GM12892 (cell line): ENCODE results near the gene CCDC57.
"Not testable (repeated sequence)": the region's sequence is repeated elsewhere in the genome, so short reads cannot be mapped to it uniquely, and the experiment has no call there.

Experiments
- DNase-seq: peaks from one replicate; pipeline ENCODE4 v3.0.0; 2011; ENCODE audit not compliant: insufficient read length
- FAIRE-seq: peaks from 2 replicates; lab custom pipeline; 2011; peaks lifted over from hg19 to GRCh38; lab: Jason Lieb, UNC
- POLR2A ChIP-seq: IDR thresholded peaks from 2 replicates; pipeline ENCODE4 v1.6.1; 2011; ENCODE audit warnings: low read depth, low read length, control low read depth
- POLR2AphosphoS5 ChIP-seq: IDR thresholded peaks from 2 replicates; pipeline ENCODE4 v1.6.1; 2011; ENCODE audit warnings: low read depth, low read length, control low read depth
- TAF1 ChIP-seq: IDR thresholded peaks from 2 replicates; pipeline ENCODE4 v1.6.1; 2011; ENCODE audit warnings: low read depth, mild to moderate bottlenecking, control low read depth, low read length, borderline replicate concordance

The CCDC57 gene

DNA sequence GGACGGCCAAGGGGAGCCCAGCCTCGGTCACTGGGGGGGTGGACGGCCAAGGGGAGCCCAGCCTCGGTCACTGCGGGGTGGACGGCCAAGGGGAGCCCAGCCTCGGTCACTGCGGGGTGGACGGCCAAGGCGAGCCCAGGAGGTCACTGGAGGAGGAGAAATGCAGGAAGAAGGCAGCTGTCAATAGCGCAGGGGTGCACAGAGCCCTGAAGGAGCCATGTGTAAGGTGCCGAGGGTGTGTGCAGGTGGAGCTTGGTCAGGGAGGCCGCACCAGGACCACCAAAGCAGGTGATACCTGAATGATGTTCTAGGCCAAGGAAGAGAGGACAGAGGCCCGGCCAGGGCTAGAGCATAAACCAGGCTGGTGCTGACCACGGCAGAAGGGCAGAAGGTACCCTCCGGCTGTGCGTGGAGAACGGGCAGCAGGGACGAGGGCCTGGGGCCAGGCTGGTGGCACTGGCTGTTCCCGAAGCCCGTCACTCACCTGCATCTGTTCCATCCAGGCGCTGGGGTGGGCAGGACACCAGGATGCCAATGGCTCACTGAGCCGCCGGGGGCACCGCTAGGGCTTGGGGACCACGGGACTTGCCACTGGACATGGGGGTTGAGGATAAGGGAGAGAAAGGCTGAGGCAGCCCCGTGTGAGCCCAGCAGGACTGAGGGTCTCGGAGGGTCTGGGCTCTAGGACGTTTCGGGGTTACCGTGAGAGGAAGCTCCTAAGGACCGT, 5.9 kb upstream of the CCDC57 start:
- no peak for FAIRE-seq
- TF ChIP-seq POLR2AphosphoS5, result no peak
- TF ChIP-seq POLR2A, result no peak
- no peak for TF ChIP-seq TAF1
- no peak for DNase-seq

- DNase-seq (no peak), FAIRE-seq (no peak)
- TF ChIP-seq TAF1 (no peak), POLR2AphosphoS5 (no peak), POLR2A (no peak)
These were observed 5.0 kb upstream of the CCDC57 start for GRCh38 chr17:82217530-82218204.

GRCh38 chr17:82217120-82217529, 4.5 kb upstream of the CCDC57 start:
- no peak for DNase-seq
- FAIRE-seq, result no peak
- TF ChIP-seq TAF1 (no peak), POLR2AphosphoS5 (no peak), POLR2A (no peak)

- no peak for TF ChIP-seq TAF1
- TF ChIP-seq POLR2A, result no peak
- TF ChIP-seq POLR2AphosphoS5, result no peak
- DNase-seq (peak; percentile 58), FAIRE-seq (peak; percentile 88)
These were observed 3.9 kb upstream of the CCDC57 start for GRCh38 chr17:82216301-82217119.

- DNase-seq (no peak), FAIRE-seq (no peak)
- no peak for TF ChIP-seq TAF1
- TF ChIP-seq POLR2AphosphoS5, result no peak
- TF ChIP-seq POLR2A, result no peak
These were observed 3.3 kb upstream of the CCDC57 start for GRCh38 chr17:82215972-82216300.

DNA sequence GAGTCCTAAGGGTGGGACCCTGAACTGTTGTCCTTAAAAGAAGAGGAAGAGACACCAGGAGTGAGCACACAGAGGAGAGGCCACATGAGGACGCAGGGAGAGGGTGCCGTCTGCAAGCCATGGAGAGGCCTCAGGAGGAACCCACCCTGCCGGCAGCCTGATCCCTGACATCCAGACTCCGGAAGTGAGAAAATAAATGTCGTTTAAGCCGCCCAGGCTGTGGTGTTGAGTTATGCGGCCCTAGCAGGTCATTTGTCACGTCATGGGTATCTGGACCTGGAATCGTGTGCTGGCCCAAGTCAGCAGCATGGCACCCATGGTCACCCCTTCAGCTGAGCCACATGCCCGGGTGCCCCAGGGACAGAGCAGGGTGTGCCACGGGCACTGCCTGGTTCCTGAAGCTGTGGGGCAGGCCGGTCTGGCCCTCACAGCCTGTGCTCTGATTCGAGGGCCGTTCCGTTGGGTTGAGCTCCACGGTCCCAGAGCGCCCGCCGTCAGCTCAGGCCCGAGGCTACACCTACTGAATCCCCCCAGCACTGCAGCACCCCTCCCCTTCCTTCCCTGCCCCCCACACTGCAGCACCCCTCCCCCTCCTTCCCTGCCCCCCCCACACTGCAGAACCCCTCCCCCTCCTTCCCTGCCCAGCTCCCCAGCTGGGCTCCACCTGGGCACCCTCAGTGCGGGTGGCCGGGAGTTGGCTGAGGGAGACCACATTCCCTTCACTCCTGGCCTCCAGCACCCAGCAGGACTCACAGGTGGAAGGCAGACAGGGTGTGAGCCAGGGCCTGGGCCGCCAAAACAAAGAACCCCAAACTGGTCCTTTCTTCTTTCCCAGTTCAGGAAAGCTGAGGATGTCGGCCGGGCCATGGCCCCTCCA, 2.7 kb upstream of the CCDC57 start:
- FAIRE-seq (no peak), DNase-seq (no peak)
- TF ChIP-seq POLR2AphosphoS5 (no peak), TAF1 (no peak), POLR2A (no peak)

DNA sequence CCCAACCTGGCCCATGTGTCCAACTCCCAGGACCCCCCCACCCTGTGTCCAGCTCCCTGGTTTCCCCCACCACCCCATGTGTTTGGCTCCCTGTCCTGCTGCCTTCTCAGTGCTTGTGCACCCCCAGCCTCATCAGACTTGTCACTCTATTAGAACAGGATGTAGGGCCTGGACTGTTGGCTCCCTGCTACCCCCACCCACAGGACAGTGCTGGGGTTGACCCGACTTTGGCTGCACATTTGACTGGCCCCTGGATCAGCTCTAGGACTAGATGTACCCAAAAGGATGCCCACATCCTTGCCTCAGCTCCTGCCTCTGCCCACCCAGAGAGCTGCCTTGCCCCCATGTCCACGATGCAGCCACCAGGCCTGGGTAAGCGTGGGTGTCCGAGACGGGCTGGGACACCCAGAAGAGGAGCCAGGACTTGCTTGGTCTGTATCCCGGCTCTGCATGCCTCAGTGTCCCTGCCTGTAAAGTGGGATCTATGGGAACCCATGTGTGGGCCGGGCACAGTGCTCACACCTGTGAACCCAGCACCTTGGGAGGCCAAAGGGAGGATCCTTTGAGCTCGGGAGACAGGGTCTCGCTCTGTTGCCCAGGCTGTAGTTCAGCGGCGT, 1.5 kb upstream of the CCDC57 start:
- TF ChIP-seq POLR2A, result no peak
- no peak for TF ChIP-seq TAF1
- TF ChIP-seq POLR2AphosphoS5, result no peak
- DNase-seq (no peak), FAIRE-seq (no peak)

GRCh38 chr17:82213251-82214011, 789 bp upstream of the CCDC57 start:
- TF ChIP-seq POLR2A (no peak), POLR2AphosphoS5 (no peak), TAF1 (no peak)
- peak; percentile 67 for FAIRE-seq

GRCh38 chr17:82210655-82211054, 2.0 kb downstream of the CCDC57 start:
- not testable (repeated sequence) for DNase-seq, FAIRE-seq

More at GRCh38 chr17:82213251-82214011, 789 bp upstream of the CCDC57 start:
- peak; percentile 59 for DNase-seq

DNA sequence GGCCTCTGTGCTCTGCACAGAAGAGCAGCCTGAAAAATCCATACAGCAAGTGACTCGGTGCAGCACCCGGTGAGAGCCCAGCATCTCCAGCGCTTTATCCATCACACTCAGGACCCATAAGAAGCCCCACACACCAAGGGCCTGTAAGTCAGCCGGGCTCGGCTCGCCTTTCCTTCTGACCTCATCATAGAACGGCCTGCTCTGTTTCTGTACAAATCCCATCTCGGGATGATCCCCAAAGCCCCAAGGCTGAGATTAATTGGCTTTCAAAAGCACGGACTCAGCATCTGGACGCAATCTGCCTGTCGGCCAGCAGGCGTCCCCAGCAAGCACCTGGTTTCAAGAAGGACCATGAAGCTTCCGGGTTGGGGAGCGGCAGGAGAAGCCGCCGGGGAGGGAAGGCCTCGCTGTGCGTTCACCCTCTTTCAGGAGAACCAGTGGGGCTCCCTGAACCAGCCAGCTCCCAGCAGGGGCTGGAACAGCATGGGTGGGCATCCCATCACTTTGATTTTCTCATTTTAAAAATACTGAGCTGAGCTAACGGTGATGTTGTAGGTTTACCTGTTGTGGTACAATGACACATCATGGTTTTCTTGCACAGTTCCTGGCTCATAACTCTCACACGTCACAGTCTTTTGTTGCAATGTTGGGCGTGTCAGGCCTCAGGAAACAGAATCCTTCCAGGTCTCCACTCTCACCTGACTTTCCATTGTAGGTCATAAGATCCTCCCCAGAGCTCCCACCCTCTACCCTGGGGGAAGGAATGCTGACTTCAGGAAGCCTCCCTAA, 6.7 kb downstream of the CCDC57 start:
- FAIRE-seq (peak; percentile 66), DNase-seq (peak; percentile 83)

More for the DNA sequence above, 6.7 kb downstream of the CCDC57 start:
- TF ChIP-seq POLR2AphosphoS5 (peak; percentile 85), POLR2A (peak; percentile 89), TAF1 (no peak)
